Ramos (cell line): ENCODE measurements around the gene RAP1GAP2.

Source experiments
- in situ Hi-C: fragments of 300-500 bp; cut with MboI; formaldehyde crosslinking; loops from one replicate; pipeline ENCODE4 v1.14.3; 2022; ENCODE audit warnings: low sequenced_read_pairs; ENCODE audit not compliant: unreplicated experiment

The RAP1GAP2 gene

GRCh38 chr17:2962236-2962635 lies 166.0 kb downstream of the RAP1GAP2 start:
- in situ Hi-C loops = no loop called here

DNA sequence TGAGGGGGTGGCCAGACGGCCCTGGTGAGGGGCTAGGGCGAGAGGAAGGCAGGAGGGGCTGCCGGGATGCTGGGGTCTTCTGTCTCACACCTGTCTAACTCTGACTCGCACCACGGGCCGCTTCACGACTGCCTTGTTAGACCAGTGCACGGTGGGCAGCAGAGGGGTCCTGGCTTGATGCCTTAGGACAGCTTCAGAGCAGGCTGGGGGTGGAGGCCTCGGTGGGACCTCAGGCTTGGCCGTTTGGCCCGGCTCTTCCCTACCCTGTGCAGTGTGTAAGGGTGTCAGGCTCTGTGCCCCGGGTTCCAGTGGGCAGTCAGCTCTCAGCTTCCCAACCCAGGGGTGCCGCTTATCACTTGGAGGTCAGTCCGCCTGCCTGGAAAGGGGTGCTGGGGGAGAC lies 166.5 kb downstream of the RAP1GAP2 start:
- in situ Hi-C loops = no loop called here

- in situ Hi-C loops = no loop called here
Measured at GRCh38 chr17:2963332-2964027, 167.2 kb downstream of the RAP1GAP2 start.

DNA sequence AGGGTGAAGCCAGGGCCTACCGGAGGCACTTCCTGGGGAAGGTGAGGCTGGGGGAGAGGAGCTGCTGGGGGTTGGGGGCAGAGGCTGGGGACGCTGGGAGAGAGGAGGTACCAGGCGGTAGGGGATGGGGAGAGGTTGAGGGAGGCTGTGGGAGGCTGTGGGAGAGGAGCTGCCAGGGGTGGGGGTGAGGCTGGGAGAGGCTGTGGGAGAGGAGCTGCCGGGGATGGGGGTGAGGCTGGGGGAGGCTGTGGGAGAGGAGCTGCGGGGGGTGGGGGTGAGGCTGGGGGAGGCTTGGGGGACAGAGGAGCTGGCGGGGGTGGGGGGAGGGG lies 167.8 kb downstream of the RAP1GAP2 start:
- in situ Hi-C loops = no loop called here

- in situ Hi-C loops = no loop called here
Measured at GRCh38 chr17:2964370-2964769, 168.1 kb downstream of the RAP1GAP2 start.

- in situ Hi-C loops = no loop called here
Measured at GRCh38 chr17:2964831-2965230, 168.6 kb downstream of the RAP1GAP2 start.

DNA sequence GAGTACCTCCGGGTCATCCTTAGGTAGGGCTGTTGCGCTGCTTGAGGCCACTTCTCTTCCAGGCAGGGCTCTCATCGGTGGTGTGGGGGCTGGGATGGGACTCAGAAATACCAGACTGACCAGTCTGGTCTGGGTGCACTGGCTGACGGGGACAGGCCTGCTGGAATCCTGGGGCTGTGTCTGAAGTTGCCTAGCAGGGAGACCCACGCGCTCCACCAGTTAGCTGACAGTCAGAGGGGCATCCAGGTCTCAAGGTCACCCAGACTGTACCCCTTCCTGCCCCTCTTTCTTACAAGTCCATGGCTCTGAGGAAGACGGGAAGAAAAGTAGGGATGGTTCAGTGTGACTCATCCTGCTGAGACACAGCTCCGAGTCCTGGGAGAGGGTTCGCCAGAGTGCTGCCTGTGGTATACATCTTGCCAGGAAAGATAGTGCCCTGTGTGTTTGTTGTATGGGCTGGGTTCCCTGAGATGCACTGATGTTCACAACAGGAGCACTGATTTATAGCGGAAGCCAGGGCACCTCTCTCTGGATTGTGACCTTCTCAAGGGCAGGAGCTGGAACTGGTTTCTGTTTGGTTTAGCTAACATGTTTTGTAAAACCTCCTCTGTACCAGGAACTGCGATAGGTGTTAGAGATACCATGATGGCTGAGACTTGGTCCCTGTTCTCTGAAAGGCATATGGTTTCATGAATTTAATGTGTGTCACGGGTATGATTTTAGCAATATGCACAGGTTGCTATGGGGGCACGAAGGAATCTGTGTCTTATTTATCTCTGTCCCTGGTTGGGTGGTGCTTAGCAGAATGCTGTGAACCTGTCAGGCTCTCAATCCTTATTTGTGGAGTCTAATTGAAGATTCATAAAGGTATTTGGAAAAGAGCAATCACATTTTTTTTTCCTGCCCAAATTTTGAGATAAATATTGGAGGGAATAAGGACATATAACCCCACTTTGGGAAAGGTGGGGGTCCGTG lies 169.7 kb downstream of the RAP1GAP2 start:
- in situ Hi-C loops = no loop called here

DNA sequence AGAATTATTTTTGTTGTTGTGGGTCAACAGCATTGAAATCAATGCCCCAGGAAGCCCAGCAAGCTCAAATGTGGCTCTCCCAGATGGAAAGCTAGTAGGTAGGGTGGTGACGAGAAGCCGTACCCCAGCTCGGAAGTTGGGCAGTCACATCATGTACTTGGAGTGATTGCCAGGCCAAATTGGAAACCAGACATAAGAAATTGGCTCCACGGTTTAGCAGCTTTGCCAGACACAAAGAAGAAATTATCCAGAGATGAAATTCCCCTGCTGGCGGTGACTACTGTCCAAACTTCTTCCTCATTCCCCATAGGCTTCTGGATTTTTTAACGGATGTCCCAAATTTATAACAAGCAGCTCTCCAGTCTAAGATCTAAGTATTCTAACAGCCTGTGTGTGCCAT lies 171.3 kb downstream of the RAP1GAP2 start:
- in situ Hi-C loops = no loop called here

GRCh38 chr17:2971851-2972250 lies 175.6 kb downstream of the RAP1GAP2 start:
- in situ Hi-C loops = no loop called here

DNA sequence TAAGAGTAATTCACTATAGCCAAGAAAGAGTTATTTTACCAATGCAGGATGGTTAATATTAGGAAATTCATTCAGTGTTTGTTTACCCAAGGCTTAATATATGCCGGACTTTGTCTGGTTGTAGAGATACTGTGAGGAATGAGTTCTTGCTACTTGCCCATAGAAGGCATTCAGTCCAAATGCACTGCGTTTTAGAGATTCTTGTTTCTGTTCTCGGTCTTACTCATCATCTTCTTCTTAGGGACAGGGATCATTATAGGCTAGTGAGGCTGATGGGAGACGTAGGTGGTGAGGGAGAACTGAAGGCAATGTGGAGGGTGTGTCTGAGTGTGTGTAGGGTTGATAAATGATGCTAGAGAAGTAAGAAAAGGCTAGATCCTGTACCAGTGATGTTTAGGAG lies 176.5 kb downstream of the RAP1GAP2 start:
- in situ Hi-C loops = no loop called here

DNA sequence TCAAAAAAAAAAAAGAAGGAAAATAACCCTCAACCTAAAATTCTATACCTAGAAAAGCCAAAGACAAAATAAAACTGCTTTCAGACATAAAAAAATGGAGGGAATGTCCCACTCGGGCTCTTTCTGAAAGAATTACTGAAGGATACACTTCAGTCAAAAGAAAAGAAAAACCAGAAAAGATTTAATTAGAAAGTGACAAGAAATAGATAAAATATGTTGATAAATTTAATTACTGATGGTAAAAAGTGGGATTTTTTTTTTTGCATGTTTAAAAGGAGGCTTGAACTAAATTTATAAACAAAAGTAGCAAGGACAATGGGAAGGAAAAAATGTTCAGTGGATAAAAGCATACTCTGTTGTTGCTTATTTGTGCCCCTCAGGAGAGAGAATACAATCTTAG lies 178.1 kb downstream of the RAP1GAP2 start:
- in situ Hi-C loops = no loop called here

- in situ Hi-C loops = no loop called here
Measured at GRCh38 chr17:2975469-2975958, 179.3 kb downstream of the RAP1GAP2 start.

GRCh38 chr17:2977157-2977556 lies 180.9 kb downstream of the RAP1GAP2 start:
- in situ Hi-C loops = no loop called here

GRCh38 chr17:2978116-2978515 lies 181.9 kb downstream of the RAP1GAP2 start:
- in situ Hi-C loops = no loop called here

DNA sequence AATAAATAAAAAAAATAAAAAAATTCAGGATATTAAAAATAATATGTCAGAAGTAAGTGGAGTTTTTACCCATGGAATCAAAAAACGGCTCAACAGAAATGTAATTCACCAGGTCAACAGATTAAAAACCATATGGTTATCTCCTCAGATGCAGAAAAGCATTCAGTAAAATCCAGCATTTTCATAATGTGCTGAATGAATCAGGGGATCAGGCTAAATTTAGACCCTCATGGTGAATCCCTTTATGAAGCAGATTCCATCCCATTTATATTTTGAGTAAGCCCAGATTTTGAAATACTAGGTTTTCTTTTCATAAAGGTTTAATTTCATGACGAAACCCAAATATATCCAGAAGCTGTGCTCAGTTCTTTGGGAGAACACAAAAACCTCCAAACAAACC lies 182.8 kb downstream of the RAP1GAP2 start:
- in situ Hi-C loops = no loop called here

DNA sequence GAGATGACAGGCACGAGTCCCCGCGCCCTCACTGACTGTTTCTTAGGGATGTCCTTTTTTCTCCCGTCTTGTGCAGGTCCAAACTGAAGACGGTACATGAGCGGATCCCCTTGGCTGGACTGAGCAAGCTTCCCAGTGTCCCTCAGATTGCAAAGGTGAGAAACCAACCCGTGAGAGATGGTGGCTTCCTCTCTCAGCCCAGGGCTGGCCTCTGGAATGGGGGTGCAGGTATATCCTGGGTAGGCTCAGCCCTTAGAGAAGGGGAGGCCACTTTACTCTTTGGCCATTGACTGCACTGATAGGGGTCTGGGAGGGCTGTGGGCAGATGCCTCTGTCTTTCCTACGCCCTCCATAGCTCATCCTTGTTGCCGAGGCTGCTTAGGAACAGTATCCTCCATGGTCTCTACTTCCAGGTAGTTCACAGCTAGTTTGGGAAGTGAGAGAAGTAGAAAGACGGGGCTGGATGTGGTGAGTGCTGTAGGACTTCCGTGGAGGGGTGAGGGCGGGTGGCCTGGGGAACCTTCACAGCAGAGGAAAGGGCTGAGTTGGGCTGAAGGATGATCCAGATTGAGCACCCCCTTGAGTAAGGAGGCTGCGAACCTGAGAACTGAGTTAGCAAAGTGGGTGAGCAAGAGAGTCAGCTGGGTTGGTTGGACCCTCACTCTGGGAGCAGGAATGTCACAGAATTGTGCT lies 184.1 kb downstream of the RAP1GAP2 start:
- in situ Hi-C loops = no loop called here

DNA sequence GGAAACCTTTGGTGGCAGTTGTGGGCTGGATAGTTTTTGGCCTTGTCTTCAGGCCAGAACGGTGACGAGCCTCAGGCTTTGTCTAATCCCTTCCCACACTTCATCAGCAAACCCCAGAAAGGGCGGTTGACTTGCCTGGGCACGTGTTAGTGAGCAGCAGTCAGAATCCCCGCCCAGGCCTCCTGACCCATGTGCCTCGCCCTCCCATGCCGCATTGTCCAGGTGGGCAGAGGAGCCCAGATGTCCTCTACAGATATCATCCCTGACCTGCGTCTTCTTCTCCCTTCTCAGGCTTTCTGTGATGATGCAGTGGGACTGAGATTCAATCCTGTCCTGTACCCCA lies 184.6 kb downstream of the RAP1GAP2 start:
- in situ Hi-C loops = no loop called here

DNA sequence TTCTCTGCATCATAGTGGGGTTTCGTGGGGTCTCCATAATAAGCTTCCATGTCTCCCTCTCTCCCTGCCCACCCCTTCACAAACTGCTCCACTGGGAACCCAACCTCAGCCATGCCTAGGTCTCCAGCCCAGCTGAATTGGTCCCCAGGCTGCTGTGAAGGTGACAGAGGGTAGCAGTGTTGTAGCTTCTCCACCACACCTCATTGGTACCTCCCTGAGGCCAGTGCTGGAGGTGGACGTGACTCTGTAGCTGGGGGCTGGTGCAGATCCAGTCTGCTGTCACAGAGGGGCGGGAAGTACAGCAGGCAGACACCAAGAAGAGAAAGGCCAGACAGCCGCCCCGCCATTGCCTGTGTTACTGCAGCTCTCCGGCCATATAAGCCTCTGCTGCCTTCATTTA lies 185.1 kb downstream of the RAP1GAP2 start:
- in situ Hi-C loops = no loop called here

GRCh38 chr17:2982854-2983253 lies 186.6 kb downstream of the RAP1GAP2 start:
- in situ Hi-C loops = no loop called here

DNA sequence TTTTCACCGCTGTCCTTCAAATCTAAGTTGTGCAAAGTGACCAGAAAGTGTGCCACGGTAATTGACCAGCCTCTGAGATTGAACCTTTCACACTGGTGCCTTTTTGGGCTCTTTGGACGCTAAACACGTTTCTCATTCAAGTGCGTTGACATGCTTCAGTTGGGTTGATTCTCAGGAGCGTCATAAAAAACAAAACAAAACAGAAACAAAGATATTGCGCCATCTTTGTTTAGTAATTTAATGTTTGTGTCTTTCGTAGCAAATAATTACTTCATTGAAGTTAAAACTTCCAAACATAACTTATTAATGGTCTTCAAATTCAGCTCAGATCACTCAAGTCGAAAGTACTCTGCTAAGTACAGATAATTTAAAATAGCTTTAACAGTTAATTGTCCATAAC lies 187.0 kb downstream of the RAP1GAP2 start:
- in situ Hi-C loops = no loop called here

DNA sequence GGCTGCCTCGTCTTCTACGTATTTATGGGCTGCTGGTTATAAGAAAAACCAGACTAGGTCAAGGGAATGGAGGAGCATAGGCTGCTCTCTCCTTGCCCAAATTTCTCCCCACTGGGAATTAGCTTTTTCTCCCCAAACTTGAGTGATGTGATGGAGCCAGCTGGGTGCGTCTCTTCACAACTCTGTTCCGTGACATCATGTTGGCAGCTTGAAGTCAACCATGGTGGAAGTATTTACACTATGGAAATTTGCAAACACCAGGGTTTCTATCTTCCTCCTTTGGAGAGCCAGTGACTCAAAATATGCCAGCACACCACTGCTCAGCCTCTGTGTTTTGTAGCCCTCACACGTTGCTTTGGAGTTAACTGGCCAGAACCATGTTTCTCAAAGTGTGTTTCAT lies 189.1 kb downstream of the RAP1GAP2 start:
- in situ Hi-C loops = no loop called here
